ENCODE results near the gene MDGA2.
"Not testable (repeated sequence)": the region's sequence is repeated elsewhere in the genome, so short reads cannot be mapped to it uniquely, and the experiment has no call there.

MDGA2 gene

DNA sequence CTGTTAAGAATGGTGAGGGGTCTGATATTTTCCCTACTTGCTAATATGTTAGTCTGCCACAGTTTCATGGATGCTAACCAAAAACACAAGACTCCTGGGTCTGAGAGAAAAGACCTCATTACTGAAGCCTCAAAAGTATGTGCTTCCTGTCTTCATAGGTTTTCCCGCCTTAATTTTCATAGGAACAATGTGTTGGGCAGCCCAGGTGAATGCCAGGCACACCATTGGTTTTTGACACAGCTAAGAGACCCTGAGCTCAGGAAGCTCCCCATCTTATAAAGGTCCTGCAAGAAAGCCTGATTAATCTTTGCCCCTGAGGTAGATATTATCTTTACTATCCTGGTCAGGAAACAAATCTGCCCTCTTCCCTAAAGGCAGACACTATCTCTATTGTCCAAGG lies 464.1 kb downstream of the MDGA2 start:
- no peak for DNase-seq

DNA sequence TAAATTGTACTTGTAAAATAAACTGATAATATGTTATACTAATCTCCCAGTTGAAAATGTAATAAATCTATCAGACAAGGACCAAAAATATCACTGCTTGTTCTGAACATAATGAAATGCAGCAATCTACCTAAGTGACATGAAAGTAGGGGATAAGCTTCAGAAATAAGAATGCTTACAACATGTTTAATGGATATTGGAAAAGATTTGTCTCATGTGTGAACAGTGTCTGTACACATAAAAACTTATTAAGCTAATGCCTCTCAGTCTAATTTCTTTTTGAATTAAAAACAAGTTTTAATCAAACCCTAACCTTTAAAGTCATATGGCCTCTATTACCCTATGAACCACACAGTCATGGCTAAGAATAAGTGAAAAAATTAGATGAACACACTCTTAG lies 465.3 kb downstream of the MDGA2 start:
- DNase-seq, result no peak

DNA sequence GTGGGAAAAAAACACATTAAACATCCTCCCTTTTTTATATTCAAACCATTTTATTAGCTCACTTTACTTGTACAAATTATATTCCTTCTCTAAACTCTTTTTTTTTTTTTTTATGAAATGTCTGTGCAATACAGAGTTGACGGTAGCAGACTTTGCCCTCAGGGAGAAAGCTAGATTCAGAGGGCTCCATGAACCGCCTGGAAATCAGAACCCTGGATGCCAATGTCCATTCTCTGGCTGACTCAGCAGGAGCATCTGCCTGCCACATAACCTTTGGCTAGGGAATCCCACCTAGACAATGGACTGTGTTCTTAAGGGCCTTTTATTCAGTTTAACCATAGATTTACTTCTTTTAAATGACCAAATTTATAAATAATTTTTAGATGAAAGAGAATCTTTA lies 467.0 kb downstream of the MDGA2 start:
- no peak for DNase-seq

DNA sequence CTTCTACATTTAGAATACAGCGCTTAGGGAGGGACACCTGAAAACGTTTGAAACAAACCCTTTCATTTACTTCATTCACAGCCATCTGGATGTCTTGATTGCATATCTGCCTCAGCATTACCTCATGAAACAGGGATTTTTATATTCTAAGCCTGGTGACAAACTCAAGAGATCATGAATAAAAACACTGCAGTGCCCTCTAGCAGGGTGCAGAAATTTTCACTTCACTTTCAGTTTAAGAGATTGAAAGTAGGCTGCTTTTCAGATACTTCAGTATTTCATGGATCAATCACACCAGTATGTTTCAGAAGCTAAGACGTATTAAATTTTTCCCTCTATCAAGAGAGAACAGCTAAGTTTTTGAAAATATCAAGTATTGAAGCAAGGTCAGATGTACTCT lies 467.8 kb downstream of the MDGA2 start:
- DNase-seq, result no peak

DNA sequence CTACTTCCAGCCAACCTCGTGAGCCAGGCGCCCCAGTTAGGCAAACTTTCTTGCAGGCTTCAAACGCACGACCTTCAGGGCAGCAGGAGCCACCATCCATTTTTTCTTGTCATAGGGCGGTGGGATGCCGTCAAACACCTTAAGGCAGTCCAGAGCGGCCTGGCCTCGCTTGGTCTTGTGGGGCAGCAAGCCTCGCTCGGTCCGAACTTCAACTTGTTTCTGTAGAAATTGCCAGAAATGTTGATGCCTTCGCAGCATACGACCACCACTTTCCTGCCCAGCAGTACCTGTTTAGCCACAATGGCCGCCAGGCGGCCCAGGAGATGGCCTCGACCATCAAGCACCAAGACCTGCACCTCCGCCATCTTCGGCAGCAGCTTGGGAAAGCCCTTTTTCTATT lies 474.7 kb downstream of the MDGA2 start:
- DNase-seq, result no peak

DNA sequence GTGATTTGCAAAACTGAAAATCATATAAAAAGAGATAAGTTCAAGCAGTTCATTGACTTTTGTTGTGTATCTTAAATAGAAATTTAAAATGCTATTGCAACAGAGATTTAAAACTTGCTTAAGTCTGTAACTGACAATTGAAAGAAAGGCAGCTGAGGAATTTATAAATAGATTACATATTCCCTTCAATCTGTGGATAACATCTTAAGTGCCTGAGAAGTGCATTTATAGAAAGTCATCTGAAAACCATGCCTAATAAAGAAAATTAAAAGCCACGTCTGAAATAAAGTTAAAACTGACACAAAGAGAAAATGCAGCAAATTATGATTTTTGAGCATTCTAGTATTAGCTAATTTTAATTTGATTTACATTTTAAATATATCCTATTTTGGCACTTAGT lies 479.8 kb downstream of the MDGA2 start:
- DNase-seq, result no peak

DNA sequence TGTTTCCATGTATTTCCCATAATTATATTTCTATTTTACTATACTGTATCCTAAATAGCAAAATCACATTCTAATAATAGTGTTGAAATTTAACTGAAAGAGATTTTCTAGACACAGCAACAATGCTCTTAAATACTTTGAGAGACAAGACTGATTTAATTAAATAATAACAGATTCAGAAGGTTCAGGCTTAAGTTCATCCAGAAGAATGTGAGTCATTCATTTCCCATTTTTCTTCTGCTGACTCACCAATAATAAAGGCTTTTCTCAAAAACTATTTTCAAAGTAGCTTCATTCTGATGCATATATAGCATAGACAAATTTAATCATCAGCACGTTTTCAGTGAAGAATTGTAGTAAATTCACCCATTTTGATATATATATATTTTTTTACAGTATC lies 481.4 kb downstream of the MDGA2 start:
- no peak for DNase-seq

DNA sequence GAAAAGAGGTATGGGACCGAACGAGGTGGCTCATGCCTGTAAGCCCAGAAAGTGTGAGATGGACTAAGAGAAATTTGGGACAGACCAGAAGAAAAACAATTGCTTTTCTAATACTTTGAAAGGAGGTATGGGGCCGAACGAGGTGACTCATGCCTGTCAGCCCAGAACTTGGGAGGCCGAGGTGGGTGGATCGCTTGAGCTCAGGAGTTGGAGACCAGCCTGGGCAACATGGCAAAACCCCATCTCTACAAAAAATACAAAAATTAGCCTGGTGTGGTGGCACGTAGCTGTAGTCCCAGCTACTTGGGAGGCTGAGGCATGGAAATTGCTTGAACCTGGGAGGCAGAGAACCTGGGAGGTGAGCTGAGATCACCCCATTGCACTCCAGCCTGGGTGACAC lies 483.2 kb downstream of the MDGA2 start:
- not testable (repeated sequence) for DNase-seq

DNA sequence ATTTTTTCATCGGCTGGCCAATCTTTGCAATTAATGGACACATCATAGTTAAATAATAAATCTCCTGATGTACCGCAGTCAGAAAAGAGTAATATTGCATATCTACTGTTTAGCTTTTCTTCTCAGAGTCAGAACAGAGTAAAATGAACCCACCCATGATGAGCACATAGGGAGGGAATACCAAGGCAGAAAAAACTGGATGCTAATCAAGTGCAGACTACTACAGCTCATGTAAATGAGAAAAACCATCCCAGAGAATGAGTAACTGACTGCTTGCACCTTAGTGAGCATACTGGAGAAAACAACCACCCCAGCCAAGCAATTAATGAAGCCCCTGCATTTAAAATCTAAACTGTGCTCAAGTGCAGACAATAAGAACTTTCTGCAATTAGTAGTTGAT lies 483.7 kb downstream of the MDGA2 start:
- no peak for DNase-seq

DNA sequence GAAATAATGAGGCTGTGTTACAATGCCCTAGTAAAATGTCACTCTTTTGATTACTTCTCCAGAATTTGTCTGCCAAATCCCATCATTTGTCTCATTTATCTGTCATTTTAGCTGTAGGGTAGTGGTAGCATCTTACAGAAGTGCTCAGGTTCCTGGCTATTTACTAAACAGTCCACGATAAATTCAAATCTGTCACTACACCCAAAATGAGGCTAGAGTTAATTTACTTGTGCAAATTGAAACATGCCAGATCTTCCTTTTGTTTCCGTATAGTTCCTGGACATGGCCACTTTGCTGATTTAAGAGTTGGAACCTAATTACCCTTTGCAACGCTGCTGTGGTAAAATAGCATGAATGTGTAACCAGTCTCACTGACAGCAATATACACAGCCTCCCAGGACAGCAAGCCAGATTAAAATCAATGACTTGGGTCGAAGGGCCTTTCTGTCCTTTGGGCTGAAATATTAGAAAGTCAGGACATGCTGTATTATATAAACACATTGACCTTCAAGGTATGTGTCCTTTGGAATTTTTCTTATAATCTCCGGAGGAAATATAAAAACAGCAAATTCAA lies 485.4 kb downstream of the MDGA2 start:
- DNase-seq, result no peak

DNA sequence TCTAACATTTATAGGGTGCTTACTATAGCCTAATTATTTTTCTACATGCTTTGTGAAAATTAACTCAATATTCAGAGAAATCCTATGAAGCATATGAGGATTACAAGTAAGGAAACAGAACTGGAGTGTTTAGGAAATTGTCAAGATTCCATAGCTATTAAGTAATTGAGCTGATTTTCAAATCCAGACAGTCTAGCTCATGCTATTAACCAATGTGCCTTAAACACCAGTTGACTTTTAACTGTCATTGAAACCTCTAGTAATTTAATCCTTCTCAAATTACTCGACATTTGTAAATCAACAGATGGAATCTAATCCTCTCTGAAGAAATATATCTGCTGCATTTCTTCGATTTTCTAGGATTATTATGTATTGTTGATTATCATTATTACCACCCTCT lies 488.9 kb downstream of the MDGA2 start:
- DNase-seq, result no peak

DNA sequence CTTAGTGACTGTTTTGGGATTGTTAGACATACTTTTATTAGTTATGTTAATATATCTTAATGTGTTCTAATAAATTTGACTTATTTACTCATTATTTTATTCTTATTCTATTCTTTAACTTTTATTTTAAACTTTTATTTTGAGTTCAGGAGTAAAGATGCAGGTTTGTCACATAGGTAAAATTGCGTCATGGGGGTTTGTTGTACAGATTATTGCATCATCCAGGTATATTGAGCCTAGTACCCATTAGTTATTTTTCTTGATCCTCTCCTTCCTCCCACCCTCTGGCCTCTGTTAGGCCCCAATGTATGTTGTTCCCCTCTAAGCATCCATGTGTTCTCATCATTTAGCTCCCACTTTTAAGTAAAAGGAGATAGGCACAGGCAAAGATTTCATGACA lies 495.5 kb downstream of the MDGA2 start:
- no peak for DNase-seq

DNA sequence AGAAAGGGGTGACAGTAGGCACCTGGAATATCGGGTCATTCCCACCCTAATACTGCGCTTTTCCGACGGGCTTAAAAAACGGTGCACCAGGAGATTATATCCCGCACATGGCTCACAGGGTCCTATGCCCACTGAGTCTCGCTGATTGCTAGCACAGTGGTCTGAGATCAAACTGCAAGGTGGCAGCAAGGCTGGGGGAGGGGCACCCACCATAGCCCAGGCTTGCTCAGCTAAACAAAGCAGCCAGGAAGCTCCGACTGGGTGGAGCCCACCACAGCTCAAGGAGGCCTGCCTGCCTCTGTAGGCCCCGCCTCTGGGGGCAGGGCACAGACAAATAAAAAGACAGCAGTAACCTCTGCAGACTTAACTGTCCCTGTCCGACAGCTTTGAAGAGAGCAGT lies 503.5 kb downstream of the MDGA2 start:
- not testable (repeated sequence) for DNase-seq

DNA sequence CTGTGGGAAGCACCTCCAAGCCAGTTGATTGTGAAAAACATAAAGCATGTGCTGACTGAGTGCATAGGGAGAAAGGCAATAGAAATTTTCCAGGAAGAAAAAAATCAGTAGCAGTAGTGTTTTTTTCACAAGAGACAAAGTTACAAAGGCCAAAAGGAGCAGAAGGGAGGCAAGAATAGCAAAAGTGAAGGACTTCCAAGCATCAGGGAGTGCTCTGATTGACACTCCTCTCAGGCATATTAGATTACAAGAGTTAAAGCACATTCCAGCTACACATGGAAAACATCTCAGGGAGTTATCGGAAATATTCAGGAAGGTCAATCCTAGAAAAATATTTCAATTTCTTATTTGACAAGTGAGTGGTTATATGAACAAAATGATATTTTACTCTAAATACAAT lies 508.0 kb downstream of the MDGA2 start:
- DNase-seq, result no peak

DNA sequence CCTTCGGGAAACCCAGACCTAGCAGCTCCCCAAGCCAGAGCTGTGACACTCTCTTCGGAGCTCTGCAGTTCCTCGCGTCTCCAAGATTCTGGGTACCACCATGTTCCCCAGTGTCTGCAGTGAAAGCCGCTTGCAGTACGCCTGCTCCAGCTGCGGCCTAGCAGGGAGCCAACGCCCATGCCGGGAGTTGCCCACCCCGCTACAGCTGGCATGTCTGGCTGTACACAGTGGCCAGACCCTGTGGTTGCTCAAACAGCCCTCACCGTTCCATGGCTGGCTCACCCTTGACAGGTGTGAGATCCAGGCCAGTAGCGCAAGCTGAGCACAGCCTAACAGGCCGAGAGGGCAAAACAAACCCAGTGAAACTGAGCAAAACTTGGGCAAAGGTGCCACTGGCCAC lies 520.0 kb downstream of the MDGA2 start:
- DNase-seq, result no peak

DNA sequence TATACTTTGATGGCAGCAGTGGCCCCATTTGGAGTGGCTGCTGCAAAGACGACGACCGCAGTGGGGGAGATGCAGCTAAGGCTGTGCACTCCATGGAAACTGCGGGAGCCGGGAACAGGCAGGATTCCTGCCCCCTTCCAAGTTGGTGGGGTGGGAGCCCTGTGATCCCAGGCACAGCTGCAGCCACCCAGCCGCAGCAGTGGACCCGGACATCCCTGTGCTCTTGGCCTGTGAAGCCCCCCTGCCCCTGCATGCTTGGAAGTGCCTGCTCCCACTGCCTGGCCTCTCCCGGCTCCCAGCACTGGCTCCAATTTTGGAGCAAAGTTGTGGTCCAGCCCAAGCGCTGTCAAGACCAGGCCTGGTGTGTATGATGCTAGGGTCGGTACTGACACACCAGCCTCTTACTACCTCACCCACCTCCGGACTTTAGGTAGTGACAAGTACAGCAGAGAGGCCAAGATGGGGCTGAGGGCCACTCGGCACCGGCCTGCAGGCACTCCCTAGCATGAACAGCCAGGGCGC lies 521.1 kb downstream of the MDGA2 start:
- no peak for DNase-seq

DNA sequence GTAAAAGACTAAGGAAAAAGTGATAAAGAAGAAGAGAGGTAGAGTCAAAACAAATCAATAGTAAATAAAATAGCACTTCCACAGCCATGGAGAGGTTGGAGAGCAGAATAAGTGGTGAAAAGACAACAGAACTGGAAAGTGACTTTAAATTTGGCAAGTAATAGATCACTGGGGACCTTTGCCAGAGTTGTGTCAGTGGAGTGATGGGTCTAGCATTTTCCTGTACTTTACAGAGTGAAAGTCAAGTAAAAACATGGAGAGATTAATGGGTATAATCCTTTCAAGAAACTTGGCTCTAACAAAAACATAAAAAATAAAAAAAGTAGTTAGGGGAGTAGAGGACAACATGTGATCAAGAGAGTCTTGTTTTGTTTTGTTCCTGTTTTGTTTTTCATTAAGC lies 521.7 kb downstream of the MDGA2 start:
- no peak for DNase-seq

DNA sequence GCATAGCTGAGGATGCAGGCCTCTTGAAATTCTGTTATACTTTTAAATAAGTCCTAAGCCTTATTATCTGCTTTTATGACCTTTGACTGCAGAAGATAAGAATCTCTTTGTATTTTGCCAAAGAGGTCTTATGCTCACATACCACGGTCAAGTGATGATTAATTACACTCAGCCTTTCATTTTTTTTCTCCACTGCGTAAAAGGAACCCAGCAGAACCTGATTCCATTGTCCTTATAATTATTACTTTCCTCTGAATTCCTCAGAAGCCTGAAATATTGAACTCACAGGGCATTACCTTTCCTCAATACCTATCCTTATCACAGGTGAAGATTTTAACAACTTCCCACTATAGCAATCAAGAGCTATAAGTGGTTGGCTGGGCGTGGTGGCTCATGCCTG lies 525.1 kb downstream of the MDGA2 start:
- DNase-seq, result no peak

DNA sequence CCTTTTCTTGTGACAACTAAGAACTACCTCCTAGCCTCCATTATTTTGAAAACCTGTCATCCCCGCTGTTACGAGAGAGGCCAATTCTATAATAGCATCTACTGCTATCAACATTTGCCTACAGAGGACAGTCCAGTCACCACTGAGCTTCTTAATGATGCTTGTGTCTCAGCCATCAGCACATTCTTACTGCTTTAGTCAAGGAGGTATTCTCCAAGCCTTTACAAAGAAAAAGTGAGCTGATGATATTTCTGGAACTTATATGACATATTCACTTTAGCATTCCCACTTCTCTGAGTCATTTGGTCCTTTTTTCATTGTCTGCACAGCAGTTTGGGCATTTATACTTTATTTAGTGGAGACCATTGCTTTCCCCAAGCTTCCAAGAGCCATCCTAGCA lies 526.1 kb downstream of the MDGA2 start:
- DNase-seq, result no peak

DNA sequence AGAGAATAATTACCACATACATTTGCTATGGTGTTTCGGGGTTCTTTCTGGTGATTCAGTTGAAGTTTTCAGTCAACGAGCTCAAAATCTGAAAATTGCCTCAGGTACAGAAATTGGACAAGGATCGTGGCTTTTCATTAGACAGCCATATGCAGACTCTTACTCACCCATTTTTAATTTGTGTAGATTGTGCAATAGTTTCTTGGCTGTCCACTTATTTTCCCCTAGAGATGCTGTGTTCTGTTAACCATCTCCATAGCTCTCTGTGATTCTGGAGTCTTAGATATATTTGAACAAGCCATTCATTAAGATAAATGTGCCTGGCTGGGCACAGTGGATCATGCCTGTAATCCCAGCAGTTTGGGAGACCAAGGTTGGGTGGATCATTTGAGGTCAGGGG lies 526.7 kb downstream of the MDGA2 start:
- DNase-seq, result no peak

DNA sequence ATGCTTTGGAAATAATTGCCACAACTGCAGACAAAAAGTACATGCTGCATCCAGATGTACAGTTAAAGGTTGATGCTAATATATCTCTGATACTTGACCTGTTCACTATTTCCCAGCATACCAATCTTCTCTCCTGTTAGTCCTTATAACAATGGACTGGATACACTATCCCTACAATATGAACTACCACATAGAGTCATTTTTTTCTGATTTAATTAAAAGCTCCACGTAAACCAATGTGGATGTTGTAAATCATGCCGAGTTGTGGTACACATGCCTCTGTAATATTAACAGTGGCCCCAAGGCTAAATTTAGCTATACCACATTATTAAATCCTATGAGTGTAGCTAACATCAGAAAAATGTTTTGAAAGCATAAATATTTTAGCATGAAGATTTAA lies 554.8 kb downstream of the MDGA2 start:
- DNase-seq, result no peak

DNA sequence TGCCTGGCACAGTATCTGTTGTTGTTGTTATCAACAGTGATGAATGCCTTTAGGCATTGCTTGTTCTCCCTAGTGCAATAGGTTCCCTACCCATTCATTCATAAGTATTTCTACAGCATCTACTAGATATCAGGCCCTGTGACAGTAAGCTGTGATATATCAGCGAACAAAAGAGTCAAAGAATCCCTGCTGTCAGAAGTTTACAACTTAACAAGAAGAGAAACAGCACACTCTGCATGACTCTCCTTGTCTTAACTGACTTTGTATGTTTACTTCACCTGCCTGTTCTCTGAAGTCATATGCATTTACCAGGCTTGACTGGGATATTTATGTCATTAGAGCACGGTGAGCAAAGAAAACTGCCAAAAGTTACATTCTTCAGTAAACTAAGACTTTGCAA lies 571.6 kb downstream of the MDGA2 start:
- no peak for DNase-seq

DNA sequence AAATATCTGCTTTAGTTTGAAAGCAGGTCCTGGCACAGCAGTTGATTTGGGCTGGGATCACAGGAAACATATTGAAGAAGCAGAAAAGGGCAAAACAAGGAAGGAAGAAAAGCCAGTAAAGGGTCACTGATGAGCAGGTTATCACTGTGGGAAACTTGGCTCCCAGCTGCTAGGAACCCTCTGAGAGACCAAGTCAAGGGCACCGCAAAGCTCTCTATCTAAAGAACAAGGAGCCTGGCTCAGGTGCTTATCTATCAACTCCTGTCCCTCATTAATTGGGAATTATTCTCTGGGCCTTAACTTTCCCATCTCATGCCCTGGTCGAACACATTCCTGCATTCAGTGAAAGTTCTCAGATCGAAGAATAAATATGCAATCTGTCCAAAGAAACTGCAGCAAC lies 572.9 kb downstream of the MDGA2 start:
- DNase-seq, result no peak

DNA sequence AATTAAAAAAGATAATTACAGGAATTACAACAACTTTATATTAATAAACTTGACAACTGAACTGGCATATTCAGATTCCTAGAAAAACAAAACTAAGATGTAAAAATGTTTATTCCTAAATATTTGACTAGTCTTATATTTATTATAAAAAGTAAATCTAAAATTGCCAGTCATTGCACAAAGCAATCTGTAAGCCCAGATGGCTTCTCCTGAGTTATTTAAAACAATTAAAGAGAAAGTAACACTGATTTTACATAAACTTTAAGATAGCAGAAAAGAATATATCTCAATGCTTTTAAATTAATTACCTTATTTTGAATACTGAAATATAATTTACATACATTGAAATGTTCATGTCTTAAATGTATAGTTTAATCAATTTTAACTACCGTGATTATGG lies 589.7 kb downstream of the MDGA2 start:
- DNase-seq, result no peak

DNA sequence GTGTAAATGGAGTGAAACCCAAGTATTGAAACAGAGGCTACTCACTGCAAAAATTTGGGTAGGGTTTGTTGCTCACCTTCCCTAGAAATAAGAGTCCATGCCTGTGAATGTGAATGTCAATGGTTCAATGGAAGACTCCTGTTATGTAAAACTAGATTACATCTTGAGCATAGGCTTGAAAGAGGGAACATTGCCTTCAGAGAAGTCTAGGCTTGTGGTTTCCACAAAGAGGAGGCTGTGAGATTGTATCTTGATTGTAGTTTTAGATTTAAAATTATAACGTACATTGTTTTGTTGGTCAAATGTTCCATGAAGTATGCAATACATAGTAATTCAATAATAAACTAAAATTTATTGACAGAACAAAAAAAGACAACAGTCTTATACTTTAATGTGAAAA lies 610.1 kb downstream of the MDGA2 start:
- no peak for DNase-seq

DNA sequence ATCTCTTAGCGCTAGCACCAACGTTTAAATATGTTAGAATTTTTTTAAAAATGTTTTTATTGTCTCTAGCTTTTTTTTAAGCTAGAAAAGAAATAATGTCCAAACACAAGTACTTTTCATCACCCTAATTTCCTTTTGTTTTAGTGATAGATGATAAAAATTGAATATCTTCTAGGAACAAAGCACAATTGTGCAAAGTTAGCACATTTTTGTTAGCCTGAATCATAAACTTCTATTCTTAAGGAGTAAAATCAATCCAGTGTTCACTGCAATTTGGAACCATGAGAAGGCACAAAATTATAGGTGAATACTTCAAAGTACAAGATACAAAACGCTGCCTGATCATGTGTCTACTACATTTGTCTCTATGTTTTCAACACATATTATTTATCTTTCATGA lies 615.4 kb downstream of the MDGA2 start:
- no peak for DNase-seq
